Endodermal cell (in vitro differentiated cells): Measurements from ENCODE around the gene PODXL2. TPM values are rescaled to one million over a fixed set of nuclear protein-coding genes. Genes with fewer than 3 reads are reported as not detected.

Experiments used
- DNase-seq: peaks from one replicate; pipeline ENCODE4 v3.0.0-alpha.2; 2017
- H3K27ac ChIP-seq: 2 replicates; pipeline ENCODE4 v1.5.1; 2013; ENCODE audit warnings: mild to moderate bottlenecking, low read depth, low read length, moderate library complexity
- H3K27me3 ChIP-seq: 2 replicates; pipeline ENCODE4 v1.6.1; 2013; ENCODE audit warnings: mild to moderate bottlenecking, low read length, moderate library complexity; ENCODE audit not compliant: insufficient read depth, control insufficient read depth, poor library complexity, severe bottlenecking
- H3K36me3 ChIP-seq: 2 replicates; pipeline ENCODE4 v1.7.0; 2013; ENCODE audit warnings: mild to moderate bottlenecking, low read length, moderate library complexity; ENCODE audit not compliant: control insufficient read depth, insufficient read depth
- H3K4me1 ChIP-seq: one replicate; pipeline ENCODE4 v1.7.0; 2013; ENCODE audit warnings: low read length; ENCODE audit not compliant: control insufficient read depth, insufficient read depth
- H3K4me3 ChIP-seq: 2 replicates; pipeline ENCODE4 v1.5.1; 2013; ENCODE audit warnings: mild to moderate bottlenecking, low read length, moderate library complexity
- H3K9ac ChIP-seq: 2 replicates; pipeline ENCODE4 v1.6.1; 2013; ENCODE audit warnings: mild to moderate bottlenecking, low read length, moderate library complexity; ENCODE audit not compliant: poor library complexity, severe bottlenecking; ENCODE audit errors: extremely low read depth
- H3K9me3 ChIP-seq: 2 replicates; pipeline ENCODE4 v1.6.1; 2013; ENCODE audit warnings: mild to moderate bottlenecking, low read length, moderate library complexity; ENCODE audit not compliant: control insufficient read depth
- H3K27ac Mint-ChIP-seq: 2 replicates; pipeline ENCODE4 v1.8.0; 2020; ENCODE audit warnings: mixed read lengths
- H3K27me3 Mint-ChIP-seq: 2 replicates; pipeline ENCODE4 v1.8.0; 2021; ENCODE audit warnings: mild to moderate bottlenecking, mixed read lengths; ENCODE audit not compliant: insufficient read depth
- H3K36me3 Mint-ChIP-seq: 2 replicates; pipeline ENCODE4 v1.8.0; 2020; ENCODE audit warnings: low read depth, mixed read lengths
- H3K4me1 Mint-ChIP-seq: 2 replicates; pipeline ENCODE4 v1.8.0; 2020; ENCODE audit warnings: mixed read lengths
- H3K4me3 Mint-ChIP-seq: 2 replicates; pipeline ENCODE4 v1.8.0; 2020; ENCODE audit warnings: mild to moderate bottlenecking, moderate library complexity, mixed read lengths
- H3K9me3 Mint-ChIP-seq: 2 replicates; pipeline ENCODE4 v1.8.0; 2020; ENCODE audit warnings: mild to moderate bottlenecking, mixed read lengths
- CTCF ChIP-seq: fragments of 200-600 bp; sonication (generic); conservative IDR thresholded peaks from 2 replicates; pipeline ENCODE4 v1.5.0; 2021; ENCODE audit warnings: antibody characterized with exemption, mild to moderate bottlenecking
- WGBS, 2 experiments: methylation state at CpG; one replicate each; pipeline versions ENCODE4 v1.1.5 to v1.1.7; 2013; ENCODE audit warnings: missing lambda C conversion rate in 2 of 2, mixed read lengths in 1 of 2; ENCODE audit not compliant: insufficient coverage in 1 of 2, insufficient read length in 1 of 2; 5-methylcytosine and 5-hydroxymethylcytosine counted together
- total RNA-seq, 2 donors: library from RNA; stranded (reverse); fragmentation: NEBNext Ultra II Directional in 1 of 2; extraction: Animal tissue kit (Norgen Biotek cat#: 25700) in 1 of 2; gene quantifications; 2 replicates in 1 of 2; 3 replicates in 1 of 2; pipeline ENCODE4 v1.2.1, GENCODE V29; 2021

Gene PODXL2
- total RNA-seq, 2 donors from 2014 or later, result 11.8 to 16.5 TPM

GRCh38 chr3:127672429-127673190 is 43.6 kb downstream of the PODXL2 start, which contains the start of gene ABTB1:
Gene ABTB1, plus strand, starts transcription at chr3:127672952. Its CDS starts 74 bp downstream, at chr3:127673026.
- no peak within 1 kb of the TSS for H3K27ac ChIP-seq
- H3K36me3 Mint-ChIP-seq, result no peaks in the 10 kb centered on the region
- TF ChIP-seq CTCF, result no peak
- H3K27ac Mint-ChIP-seq, result peak within 1 kb of the TSS; percentile 79
- DNase-seq, result peak; percentile 94
- no peaks in the 10 kb centered on the region for H3K9me3 Mint-ChIP-seq
- peak within 1 kb of the TSS; percentile 80 for H3K4me3 ChIP-seq
- H3K4me3 Mint-ChIP-seq, result peak within 1 kb of the TSS; percentile 71
- H3K9ac ChIP-seq, result peak within 1 kb of the TSS; percentile 68
- no peaks in the 10 kb centered on the region for H3K9me3 ChIP-seq
- no peaks in the 10 kb centered on the region for H3K36me3 ChIP-seq
- 1 to 2% methylated on average over 36 to 102 of the region's 102 CpGs for WGBS, 2 experiments
- H3K4me1 Mint-ChIP-seq, result peaks cover 2% of the 10 kb centered on the region
- H3K27me3 Mint-ChIP-seq, result peaks cover 14% of the 10 kb centered on the region
- H3K4me1 ChIP-seq, result no peaks in the 10 kb centered on the region
- peaks cover 8% of the 10 kb centered on the region for H3K27me3 ChIP-seq

- 18 to 33% methylated on average over 29 to 51 of the region's 51 CpGs for WGBS, 2 experiments
- Mint-ChIP-seq H3K4me3 (peak overlapping the region; percentile 71), H3K4me1 (peaks cover 2% of the 10 kb centered on the region), H3K9me3 (no peaks in the 10 kb centered on the region), H3K36me3 (no peaks in the 10 kb centered on the region), H3K27ac (peak overlapping the region; percentile 6), H3K27me3 (peaks cover 14% of the 10 kb centered on the region)
- no peak for TF ChIP-seq CTCF
- DNase-seq, result peak; percentile 76
- H3K36me3 ChIP-seq, result no peaks in the 10 kb centered on the region
- H3K27ac ChIP-seq, result no peak overlapping the region
- no peaks in the 10 kb centered on the region for H3K9me3 ChIP-seq
- peak overlapping the region; percentile 80 for H3K4me3 ChIP-seq
- H3K4me1 ChIP-seq, result no peaks in the 10 kb centered on the region
- peaks cover 8% of the 10 kb centered on the region for H3K27me3 ChIP-seq
- peak overlapping the region; percentile 20 for H3K9ac ChIP-seq
Measured at GRCh38 chr3:127673191-127674100, 44.5 kb downstream of the PODXL2 start.

GRCh38 chr3:127674101-127674721 is 45.2 kb downstream of the PODXL2 start:
- Mint-ChIP-seq H3K4me1 (peaks cover 2% of the 10 kb centered on the region), H3K27ac (no peak overlapping the region), H3K9me3 (no peaks in the 10 kb centered on the region), H3K27me3 (peaks cover 14% of the 10 kb centered on the region), H3K4me3 (peak overlapping the region; percentile 71), H3K36me3 (no peaks in the 10 kb centered on the region)
- 93% methylated on average over 11 to 17 of the region's 17 CpGs for WGBS, 2 experiments
- Histone ChIP-seq H3K9ac (no peak overlapping the region), H3K4me3 (peak overlapping the region; percentile 80), H3K27ac (no peak overlapping the region), H3K9me3 (no peaks in the 10 kb centered on the region), H3K27me3 (peaks cover 8% of the 10 kb centered on the region), H3K4me1 (no peaks in the 10 kb centered on the region), H3K36me3 (no peaks in the 10 kb centered on the region)
- DNase-seq, result no peak
- no peak for TF ChIP-seq CTCF
